ENCODE measurements around the gene STUB1.

STUB1 gene

DNA sequence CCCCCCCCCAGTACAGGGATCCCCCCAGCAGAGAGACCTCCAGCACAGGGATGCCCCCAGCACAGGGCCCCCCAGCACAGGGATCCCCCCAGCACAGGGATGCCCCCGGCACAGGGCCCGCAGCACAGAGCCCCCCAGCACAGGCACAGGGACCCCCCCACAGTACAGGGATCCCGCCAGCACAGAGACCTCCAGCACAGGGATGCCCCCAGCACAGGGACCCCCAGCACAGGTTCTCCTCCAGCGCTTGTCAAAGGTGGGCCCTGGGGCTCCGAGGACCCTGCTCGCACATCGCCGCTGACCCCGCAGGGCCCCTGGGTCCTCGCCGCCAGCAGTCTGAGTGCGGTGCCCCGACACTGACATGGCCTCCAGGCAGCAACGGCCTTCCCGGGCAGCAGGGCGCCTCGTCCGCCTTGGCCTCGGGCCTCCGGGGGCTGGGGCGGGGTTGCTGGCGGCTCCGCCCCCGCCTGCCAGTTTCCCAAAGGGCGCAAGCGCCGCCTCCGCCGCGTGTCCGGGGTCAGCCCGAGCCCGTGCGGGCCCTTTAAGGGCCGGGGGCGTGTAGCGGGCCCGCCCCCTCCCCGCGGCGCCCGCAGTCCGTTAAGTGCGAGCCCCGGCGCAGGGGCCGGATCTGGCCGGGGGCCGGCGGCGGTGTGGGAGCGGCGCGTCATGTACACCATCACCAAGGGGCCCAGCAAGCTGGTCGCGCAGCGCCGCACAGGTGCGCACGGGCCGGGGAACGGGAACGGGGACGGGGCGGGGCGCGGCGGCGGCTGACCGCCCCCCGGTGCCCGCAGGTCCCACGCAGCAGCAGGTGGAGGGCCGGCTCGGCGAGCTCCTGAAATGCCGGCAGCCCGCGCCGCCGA is 38.7 kb upstream of the STUB1 start, which contains the start of gene MCRIP2:
MCRIP2 (plus strand) TSS at position 503 of the 863 bp plus-strand sequence; CDS start at position 667, 164 bp downstream.
- peaks cover 70 to 86% (median 78%) of the 10 kb centered on the region in 10 experiments for H3K4me1 ChIP-seq
- no peak for TF ChIP-seq Cebpa-rat (IDR thresholded peaks at IDR 0.05)
- peak within 1 kb of the TSS; percentile 78 to 91 (median 85) for H3K27ac ChIP-seq
- H3K9ac ChIP-seq: peak within 1 kb of the TSS; percentile 76 to 92 (median 87)
- H3K36me3 ChIP-seq: peaks cover 0 to 27% (median 12%) of the 10 kb centered on the region in 11 experiments; a peak in 13 of 22 replicates
- H4K20me1 ChIP-seq: peaks cover 23 to 43% (median 39%) of the 10 kb centered on the region in 11 experiments; a peak in 19 of 22 replicates
- no peaks in the 10 kb centered on the region for H3K9me3 ChIP-seq (replicated peaks in 1 of 11)
- H3K27me3 ChIP-seq: no peaks in the 10 kb centered on the region
- H3K4me3 ChIP-seq: peak within 1 kb of the TSS; percentile 76 to 95 (median 86)
- H3K4me2 ChIP-seq: peak within 1 kb of the TSS; percentile 86 to 100 (median 99)

DNA sequence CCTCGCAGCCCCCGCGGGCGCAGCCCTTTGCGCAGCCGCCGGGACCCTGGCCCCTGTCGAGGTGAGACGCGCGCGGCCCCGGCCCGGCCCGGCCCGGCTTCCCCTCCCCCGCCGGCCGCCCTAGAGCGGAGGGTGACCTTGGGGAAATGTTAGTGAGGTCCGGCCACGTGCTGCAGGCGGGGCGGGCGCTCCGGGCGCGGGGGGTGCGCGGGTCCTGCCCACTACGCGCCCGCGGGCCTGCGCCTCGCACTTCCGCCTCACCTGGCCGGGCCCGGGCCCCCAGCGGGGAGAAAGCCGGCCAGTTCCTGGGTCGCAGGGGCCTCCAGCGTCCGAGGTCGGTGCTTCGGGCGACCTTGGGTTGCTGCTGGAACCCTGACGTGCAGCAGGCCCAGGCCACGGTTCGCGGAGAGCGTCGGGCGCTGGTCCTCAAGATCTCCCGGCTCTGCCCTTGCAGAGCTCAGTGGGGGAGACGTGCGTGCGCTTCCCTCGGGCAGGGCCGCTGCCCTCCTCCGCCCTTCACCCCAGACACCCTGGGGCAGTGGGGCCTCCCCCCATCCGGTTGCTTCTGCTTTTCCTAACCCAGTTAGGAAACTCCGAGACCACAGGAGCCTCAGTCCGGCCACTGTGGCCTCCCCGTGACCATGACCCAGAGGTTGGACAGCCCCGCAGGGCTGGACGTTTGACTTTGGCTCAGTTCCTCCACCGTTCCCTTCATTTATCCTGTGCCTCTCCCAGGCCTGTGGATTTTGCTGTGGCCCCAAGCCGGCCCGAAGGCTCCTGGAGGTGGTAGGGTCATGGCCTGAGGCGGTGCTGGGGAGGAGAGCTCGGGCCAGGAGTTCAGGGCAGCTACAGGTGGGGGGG is 37.8 kb upstream of the STUB1 start:
- peak overlapping the region; percentile 78 to 91 (median 85) for H3K27ac ChIP-seq

GRCh38 chr16:643050-643368 is 37.2 kb upstream of the STUB1 start:
- H3K9ac ChIP-seq: peak overlapping the region; percentile 76 to 92 (median 87)
- H3K9me3 ChIP-seq (replicated peaks in 1 of 11): no peaks in the 10 kb centered on the region
- H3K4me1 ChIP-seq: peaks cover 76 to 92% (median 84%) of the 10 kb centered on the region in 10 experiments
- H3K4me2 ChIP-seq: peak overlapping the region; percentile 86 to 100 (median 99)
- no peak for TF ChIP-seq Cebpa-rat (IDR thresholded peaks at IDR 0.05)
- peaks cover 26 to 57% (median 52%) of the 10 kb centered on the region in 11 experiments; a peak in 19 of 22 replicates for H4K20me1 ChIP-seq
- H3K4me3 ChIP-seq: peak overlapping the region; percentile 76 to 95 (median 86)
- peak overlapping the region; percentile 78 to 91 (median 85); a peak in 21 of 22 replicates for H3K27ac ChIP-seq
- H3K27me3 ChIP-seq: no peaks in the 10 kb centered on the region
- H3K36me3 ChIP-seq: peaks cover 0 to 37% (median 22%) of the 10 kb centered on the region in 11 experiments; a peak in 15 of 22 replicates

More for the DNA sequence above, 37.8 kb upstream of the STUB1 start:
- peak overlapping the region; percentile 86 to 100 (median 99) for H3K4me2 ChIP-seq
- H3K4me3 ChIP-seq: peak overlapping the region; percentile 76 to 95 (median 86)
- H3K4me1 ChIP-seq: peaks cover 76 to 92% (median 84%) of the 10 kb centered on the region in 10 experiments
- H3K9ac ChIP-seq: peak overlapping the region; percentile 76 to 92 (median 87)
- peaks cover 26 to 51% (median 48%) of the 10 kb centered on the region in 11 experiments; a peak in 19 of 22 replicates for H4K20me1 ChIP-seq
- H3K9me3 ChIP-seq (replicated peaks in 1 of 11): no peaks in the 10 kb centered on the region
- peaks cover 0 to 35% (median 20%) of the 10 kb centered on the region in 11 experiments; a peak in 15 of 22 replicates for H3K36me3 ChIP-seq
- TF ChIP-seq Cebpa-rat (IDR thresholded peaks at IDR 0.05): no peak
- H3K27me3 ChIP-seq: no peaks in the 10 kb centered on the region

DNA sequence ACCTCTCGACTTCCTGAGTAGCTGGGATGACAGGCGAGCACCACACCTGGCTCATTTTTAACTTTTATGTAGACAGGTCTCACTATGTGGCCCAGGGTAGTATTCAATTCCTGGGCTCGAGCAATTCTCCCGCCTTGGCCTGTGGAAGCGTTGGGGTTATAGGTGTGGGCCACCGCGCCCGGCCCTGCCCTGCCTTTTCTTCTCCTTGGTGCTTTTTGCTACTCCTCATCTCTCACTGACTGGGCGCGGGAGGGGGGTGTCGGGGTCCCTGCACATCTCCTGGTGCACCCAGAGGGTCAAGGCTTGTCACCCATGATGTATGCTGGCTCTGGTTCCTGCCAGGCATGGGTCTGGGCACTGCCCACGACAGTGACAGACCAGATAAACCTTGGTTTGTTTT is 35.7 kb upstream of the STUB1 start:
- Histone ChIP-seq H3K9me3 (replicated peaks in 1 of 11) (no peaks in the 10 kb centered on the region), H3K4me1 (peaks cover 71 to 86% (median 77%) of the 10 kb centered on the region in 10 experiments), H3K27ac (no peak overlapping the region), H3K36me3 (peaks cover 0 to 37% (median 22%) of the 10 kb centered on the region in 11 experiments; a peak in 15 of 22 replicates), H3K9ac (peak overlapping the region in 1 of 11 experiments; percentile 39; a peak in 1 of 22 replicates), H4K20me1 (peaks cover 26 to 60% (median 52%) of the 10 kb centered on the region in 11 experiments; a peak in 19 of 22 replicates), H3K27me3 (no peaks in the 10 kb centered on the region), H3K4me2 (peak overlapping the region in 7 of 11 experiments; percentile 20 to 99 (median 98); a peak in 9 of 22 replicates), H3K4me3 (no peak overlapping the region)
- no peak for TF ChIP-seq Cebpa-rat (IDR thresholded peaks at IDR 0.05)

GRCh38 chr16:645852-646678 is 34.1 kb upstream of the STUB1 start:
- Histone ChIP-seq H3K27me3 (no peaks in the 10 kb centered on the region), H3K27ac (peak overlapping the region in 2 of 11 experiments; percentile 17 to 28; a peak in 3 of 22 replicates), H3K4me2 (peak overlapping the region; percentile 86 to 99 (median 95)), H3K9ac (peak overlapping the region in 10 of 11 experiments; percentile 15 to 91 (median 53); a peak in 18 of 22 replicates), H3K36me3 (peaks cover 0 to 41% (median 22%) of the 10 kb centered on the region in 11 experiments; a peak in 15 of 22 replicates), H4K20me1 (peaks cover 26 to 61% (median 52%) of the 10 kb centered on the region in 11 experiments; a peak in 19 of 22 replicates), H3K9me3 (replicated peaks in 1 of 11) (no peaks in the 10 kb centered on the region), H3K4me3 (no peak overlapping the region), H3K4me1 (peaks cover 67 to 84% (median 77%) of the 10 kb centered on the region in 10 experiments)
- no peak for TF ChIP-seq Cebpa-rat (IDR thresholded peaks at IDR 0.05)

DNA sequence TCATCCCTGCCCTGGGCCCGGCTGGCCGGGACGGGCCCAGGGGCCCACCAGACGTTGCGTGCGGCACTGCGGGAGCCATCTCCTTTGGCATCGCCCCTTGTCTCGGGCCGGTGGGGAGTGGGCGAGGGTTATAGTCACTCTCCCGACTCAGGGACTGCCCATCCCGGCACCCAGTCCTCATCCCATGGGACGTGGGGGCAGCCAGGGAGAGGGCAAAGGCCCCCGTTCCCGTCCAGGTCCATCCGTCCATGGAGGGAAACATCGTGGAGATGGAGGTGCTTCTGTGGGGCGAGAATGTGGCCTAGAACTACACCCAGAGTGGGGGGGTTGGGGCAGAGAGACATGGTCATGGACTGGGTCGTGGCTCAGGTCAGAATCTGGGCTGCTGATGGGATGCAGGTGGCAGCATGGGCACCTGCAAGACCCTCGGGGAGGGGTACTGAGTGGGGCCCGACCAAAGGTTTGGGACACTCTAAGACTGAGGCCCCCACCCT is 33.5 kb upstream of the STUB1 start:
- Histone ChIP-seq H3K27ac (peak overlapping the region in 2 of 11 experiments; percentile 17 to 28; a peak in 1 of 22 replicates), H4K20me1 (peaks cover 26 to 66% (median 52%) of the 10 kb centered on the region in 11 experiments; a peak in 19 of 22 replicates), H3K9ac (peak overlapping the region in 10 of 11 experiments; percentile 14 to 91 (median 53); a peak in 10 of 22 replicates), H3K4me1 (peaks cover 63 to 84% (median 72%) of the 10 kb centered on the region in 10 experiments), H3K4me2 (peak overlapping the region; percentile 86 to 99 (median 95); a peak in 21 of 22 replicates), H3K9me3 (replicated peaks in 1 of 11) (no peaks in the 10 kb centered on the region), H3K36me3 (peaks cover 0 to 48% (median 27%) of the 10 kb centered on the region in 11 experiments; a peak in 17 of 22 replicates), H3K4me3 (no peak overlapping the region), H3K27me3 (no peaks in the 10 kb centered on the region)
- no peak for TF ChIP-seq Cebpa-rat (IDR thresholded peaks at IDR 0.05)

DNA sequence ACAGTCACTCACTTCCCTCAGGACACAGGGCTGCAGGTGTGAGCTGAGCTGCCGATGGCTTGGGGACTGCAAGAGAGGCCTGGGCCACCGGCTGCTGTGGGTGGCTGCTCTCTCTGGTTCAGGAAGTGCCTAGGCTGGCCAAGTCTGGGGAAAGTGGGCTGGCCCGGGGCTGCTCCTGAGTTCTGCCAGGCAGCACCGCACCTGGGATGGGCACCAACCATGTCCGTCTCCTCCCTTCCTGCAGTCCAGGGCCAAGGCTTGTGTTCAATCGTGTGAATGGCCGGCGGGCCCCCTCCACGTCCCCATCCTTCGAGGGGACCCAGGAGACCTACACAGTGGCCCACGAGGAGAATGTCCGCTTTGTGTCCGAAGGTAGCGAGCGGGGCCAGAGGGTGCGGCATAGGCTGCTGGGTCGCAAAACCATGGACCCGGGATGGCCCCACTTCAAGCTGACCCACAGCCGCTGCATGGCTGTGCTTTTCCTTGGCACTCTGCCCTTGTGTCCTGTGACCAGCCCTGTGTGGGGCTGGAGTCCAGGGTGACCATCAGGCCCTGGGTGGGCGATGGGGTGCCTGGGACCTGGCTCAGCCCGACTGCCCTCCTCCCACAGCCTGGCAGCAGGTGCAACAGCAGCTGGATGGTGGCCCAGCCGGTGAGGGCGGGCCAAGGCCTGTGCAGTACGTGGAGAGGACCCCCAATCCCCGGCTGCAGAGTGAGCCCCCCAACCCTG is 32.9 kb upstream of the STUB1 start:
- no peak for TF ChIP-seq Cebpa-rat (IDR thresholded peaks at IDR 0.05)
- peak overlapping the region; percentile 86 to 99 (median 95) for H3K4me2 ChIP-seq
- H3K27ac ChIP-seq: peak overlapping the region in 1 of 11 experiments; percentile 17; a peak in 1 of 22 replicates
- peaks cover 61 to 84% (median 72%) of the 10 kb centered on the region in 10 experiments for H3K4me1 ChIP-seq
- peaks cover 26 to 71% (median 52%) of the 10 kb centered on the region in 11 experiments; a peak in 19 of 22 replicates for H4K20me1 ChIP-seq
- H3K27me3 ChIP-seq: no peaks in the 10 kb centered on the region
- peak overlapping the region in 1 of 10 experiments; percentile 86; a peak in 2 of 20 replicates for H3K4me3 ChIP-seq
- no peaks in the 10 kb centered on the region for H3K9me3 ChIP-seq (replicated peaks in 1 of 11)
- peak overlapping the region in 10 of 11 experiments; percentile 17 to 93 (median 74); a peak in 13 of 22 replicates for H3K9ac ChIP-seq
- H3K36me3 ChIP-seq: peaks cover 0 to 54% (median 33%) of the 10 kb centered on the region in 11 experiments; a peak in 18 of 22 replicates

All from BLaER1 treated with 17β-estradiol and CSF1 and Interleukin-3, amounts not matched to agents 10 nM and 100 nM (cell line).